ENCODE results near the gene GLIS2.
A peak's percentile ranks its signal among the peaks of the same experiment; 100 is the strongest.

Gene GLIS2

DNA sequence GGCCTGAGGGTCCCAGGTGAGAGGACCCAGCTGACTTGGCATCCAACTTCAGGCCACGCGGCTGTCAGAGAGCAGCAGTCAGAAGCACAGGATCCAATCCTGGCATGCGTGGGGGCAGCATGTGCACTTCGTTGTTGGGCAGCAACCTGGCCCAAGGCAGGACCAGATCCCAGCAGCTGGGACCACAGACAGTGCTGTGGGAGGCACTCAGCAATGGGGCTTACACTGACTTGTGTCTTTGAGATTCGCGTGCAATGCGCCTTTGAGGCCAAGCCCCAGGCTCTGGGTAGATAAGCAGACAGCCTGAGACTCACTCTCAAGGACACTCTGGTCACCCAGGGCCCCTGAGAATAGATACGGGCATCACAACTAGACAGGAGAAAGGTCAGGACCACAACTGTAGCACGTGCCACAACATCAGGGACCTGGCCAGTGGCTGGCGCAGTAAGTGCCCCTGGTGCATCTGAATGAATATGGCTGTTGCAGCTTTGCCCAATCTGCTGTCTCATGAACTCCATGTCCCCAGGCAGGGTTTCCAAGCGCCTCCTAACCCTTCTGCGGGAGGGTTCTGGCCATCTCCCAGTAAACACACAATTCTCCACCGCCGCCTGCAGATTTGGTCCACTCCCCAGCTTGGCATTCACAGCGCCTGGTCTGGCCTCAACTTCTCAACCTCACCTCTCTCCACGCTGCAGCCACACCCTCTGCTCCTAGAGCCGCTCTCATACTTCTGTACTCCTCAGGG is 32.1 kb downstream of the GLIS2 start:
- TF ChIP-seq, protein P1, sequence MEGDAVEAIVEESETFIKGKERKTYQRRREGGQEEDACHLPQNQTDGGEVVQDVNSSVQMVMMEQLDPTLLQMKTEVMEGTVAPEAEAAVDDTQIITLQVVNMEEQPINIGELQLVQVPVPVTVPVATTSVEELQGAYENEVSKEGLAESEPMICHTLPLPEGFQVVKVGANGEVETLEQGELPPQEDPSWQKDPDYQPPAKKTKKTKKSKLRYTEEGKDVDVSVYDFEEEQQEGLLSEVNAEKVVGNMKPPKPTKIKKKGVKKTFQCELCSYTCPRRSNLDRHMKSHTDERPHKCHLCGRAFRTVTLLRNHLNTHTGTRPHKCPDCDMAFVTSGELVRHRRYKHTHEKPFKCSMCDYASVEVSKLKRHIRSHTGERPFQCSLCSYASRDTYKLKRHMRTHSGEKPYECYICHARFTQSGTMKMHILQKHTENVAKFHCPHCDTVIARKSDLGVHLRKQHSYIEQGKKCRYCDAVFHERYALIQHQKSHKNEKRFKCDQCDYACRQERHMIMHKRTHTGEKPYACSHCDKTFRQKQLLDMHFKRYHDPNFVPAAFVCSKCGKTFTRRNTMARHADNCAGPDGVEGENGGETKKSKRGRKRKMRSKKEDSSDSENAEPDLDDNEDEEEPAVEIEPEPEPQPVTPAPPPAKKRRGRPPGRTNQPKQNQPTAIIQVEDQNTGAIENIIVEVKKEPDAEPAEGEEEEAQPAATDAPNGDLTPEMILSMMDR (IDR thresholded peaks at IDR 0.05; ENCODE audit: low read depth, low read length): no peak
- H3K27ac ChIP-seq: no peak overlapping the region

GRCh38 chr16:4349332-4349731 is 33.5 kb downstream of the GLIS2 start:
- Histone ChIP-seq H3K27ac (no peak overlapping the region), H3K27me3 (ENCODE audit: insufficient read depth, low read depth, severe bottlenecking) (no peaks in the 10 kb centered on the region), H3K36me3 (peaks cover 14% of the 10 kb centered on the region), H3K4me3 (ENCODE audit: low read depth, low read length) (no peak overlapping the region), H3K9me3 (ENCODE audit: severe bottlenecking) (no peaks in the 10 kb centered on the region)
- no peak for DNase-seq
- TF ChIP-seq, protein P1 (IDR thresholded peaks at IDR 0.05; ENCODE audit: low read depth, low read length): no peak

More for the DNA sequence above, 32.1 kb downstream of the GLIS2 start:
- Histone ChIP-seq H3K36me3 (peaks cover 14% of the 10 kb centered on the region), H3K4me3 (ENCODE audit: low read depth, low read length) (no peak overlapping the region), H3K9me3 (ENCODE audit: severe bottlenecking) (no peaks in the 10 kb centered on the region), H3K27me3 (ENCODE audit: insufficient read depth, low read depth, severe bottlenecking) (no peaks in the 10 kb centered on the region)
- no peak for DNase-seq

GRCh38 chr16:4350365-4350786 is 34.5 kb downstream of the GLIS2 start:
- Histone ChIP-seq H3K27ac (peak overlapping the region; percentile 85), H3K9me3 (ENCODE audit: severe bottlenecking) (no peaks in the 10 kb centered on the region), H3K36me3 (peaks cover 14% of the 10 kb centered on the region), H3K27me3 (ENCODE audit: insufficient read depth, low read depth, severe bottlenecking) (no peaks in the 10 kb centered on the region), H3K4me3 (ENCODE audit: low read depth, low read length) (peak overlapping the region; percentile 85)
- TF ChIP-seq, protein P1 (IDR thresholded peaks at IDR 0.05; ENCODE audit: low read depth, low read length): no peak
- no peak for DNase-seq

DNA sequence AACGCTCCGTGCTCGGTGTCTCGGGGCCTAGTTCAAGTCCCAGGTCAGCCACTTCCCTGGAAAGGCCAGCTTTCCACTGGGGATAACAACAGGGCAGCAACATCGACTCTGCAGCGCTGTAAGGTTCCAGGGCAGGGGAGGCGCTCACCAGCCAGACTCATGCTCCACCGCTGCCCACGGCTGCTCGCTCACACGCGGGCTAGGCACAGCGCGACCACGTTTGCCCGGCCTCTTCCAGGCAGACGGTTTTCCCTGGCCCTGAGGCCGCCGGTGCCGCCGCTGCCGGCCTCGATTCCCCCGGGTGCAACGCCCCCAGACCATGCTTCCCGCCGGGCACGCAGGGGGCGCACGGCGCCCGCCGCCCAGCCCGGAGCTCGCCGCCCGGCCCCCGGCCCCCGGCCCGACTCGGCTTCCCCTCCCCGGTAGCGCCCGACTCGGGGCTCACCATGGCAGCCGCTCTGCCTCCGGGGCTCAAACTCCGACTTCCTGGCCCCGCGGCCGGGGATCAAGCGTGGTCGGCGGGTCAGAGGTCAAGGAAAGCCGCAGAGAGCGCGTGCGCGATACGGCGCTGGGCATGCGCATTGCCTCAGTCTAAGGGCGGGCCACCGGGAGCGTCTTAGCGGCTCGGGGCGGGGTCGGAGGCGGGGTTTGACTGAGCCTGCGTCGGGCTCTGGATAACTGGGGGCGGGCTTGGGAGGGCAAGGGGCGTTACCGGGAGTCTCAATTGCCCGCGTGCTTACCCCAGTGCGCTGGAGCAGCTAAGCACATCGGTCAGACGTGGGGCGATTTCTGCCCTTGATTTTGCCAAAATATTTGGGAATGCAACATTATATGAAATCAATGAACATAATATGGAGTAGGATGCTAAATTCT is 35.2 kb downstream of the GLIS2 start, which contains the start of gene PAM16:
Gene PAM16 (minus strand): TSS at position 535 of the 873 bp plus-strand sequence. CDS start 87 bp downstream, at position 448.
- peak; percentile 98 for DNase-seq
- H3K4me3 ChIP-seq (ENCODE audit: low read depth, low read length): peak within 1 kb of the TSS; percentile 85
- H3K36me3 ChIP-seq: peaks cover 13% of the 10 kb centered on the region
- H3K27ac ChIP-seq: peak within 1 kb of the TSS; percentile 85
- no peaks in the 10 kb centered on the region for H3K9me3 ChIP-seq (ENCODE audit: severe bottlenecking)
- TF ChIP-seq, protein P1 (IDR thresholded peaks at IDR 0.05; ENCODE audit: low read depth, low read length): no peak
- no peaks in the 10 kb centered on the region for H3K27me3 ChIP-seq (ENCODE audit: insufficient read depth, low read depth, severe bottlenecking)

GRCh38 chr16:4351880-4352279 is 36.0 kb downstream of the GLIS2 start:
- no peak overlapping the region for H3K4me3 ChIP-seq (ENCODE audit: low read depth, low read length)
- no peaks in the 10 kb centered on the region for H3K27me3 ChIP-seq (ENCODE audit: insufficient read depth, low read depth, severe bottlenecking)
- no peaks in the 10 kb centered on the region for H3K9me3 ChIP-seq (ENCODE audit: severe bottlenecking)
- no peak for DNase-seq
- TF ChIP-seq, protein P1 (IDR thresholded peaks at IDR 0.05; ENCODE audit: low read depth, low read length): no peak
- no peak overlapping the region for H3K27ac ChIP-seq
- H3K36me3 ChIP-seq: peaks cover 9% of the 10 kb centered on the region

All from WERI-Rb-1 (cell line).